GM12878 (cell line): Measurements from ENCODE around the gene GRIA4. TPM values are rescaled to one million over a fixed set of nuclear protein-coding genes. Genes with fewer than 3 reads are reported as not detected.

Experiments used
- ATAC-seq: fragments of 200-7000 bp; cut with Tn5 transposase; 3 replicates; pipeline ENCODE4 v1.9.1; 2020; ENCODE audit warnings: mild to moderate bottlenecking, moderate library complexity
- BruUV-seq: library from RNA; stranded (reverse); fragments of 400-500 nt; replicated peaks from 2 replicates; lab custom pipeline; 2021; lab: Mats Ljungman, UMichigan
- CTCF ChIA-PET: fragments of 300-600 bp; sonication (Branson Sonifier 250); formaldehyde crosslinking; extraction: SDS; loops from one replicate; lab custom pipeline; 2021; ENCODE audit warnings: inconsistent platforms; lab: Yijun Ruan, JAX
- POLR2A ChIA-PET: fragments of 350-600 bp; formaldehyde crosslinking; extraction: SDS; loops from one replicate; lab custom pipeline; 2021; ENCODE audit warnings: inconsistent platforms; lab: Charles Lee
- RAD21 ChIA-PET: fragments of 300-600 bp; sonication (Branson Sonifier 250); formaldehyde crosslinking; loops from one replicate; lab custom pipeline; 2023; ENCODE audit warnings: antibody characterized with exemption; ENCODE audit not compliant: unreplicated experiment; lab: Charles Lee
- SMC1A ChIA-PET: fragments of 300-600 bp; sonication (Branson Sonifier 250); formaldehyde crosslinking; loops from one replicate; lab custom pipeline; 2023; ENCODE audit not compliant: unreplicated experiment, uncharacterized antibody; lab: Charles Lee
- DNase-seq: peaks from one replicate; pipeline ENCODE4 v3.0.0-alpha.2; 2011; ENCODE audit warnings: low read depth, low spot score
- FAIRE-seq: peaks from 3 replicates; lab custom pipeline; 2011; peaks lifted over from hg19 to GRCh38; lab: Jason Lieb, UNC
- H2AFZ ChIP-seq: 2 replicates; pipeline ENCODE4 v1.6.0; 2011; ENCODE audit warnings: low read depth, low read length, control low read depth; ENCODE audit not compliant: control insufficient read depth
- H3K27ac ChIP-seq: 2 replicates; pipeline ENCODE4 v1.5.1; 2011; ENCODE audit warnings: control low read depth; ENCODE audit not compliant: control insufficient read depth, insufficient read depth
- H3K27me3 ChIP-seq, 2 experiments: replicated peaks in 1 of 2; 2 replicates each; pipeline versions ENCODE4 v1.6.0 to v1.6.1; 2011; ENCODE audit warnings: low read length in 1 of 2; ENCODE audit not compliant: control insufficient read depth in 2 of 2, insufficient read depth in 2 of 2
- H3K36me3 ChIP-seq, 2 experiments: 2 replicates each; pipeline ENCODE4 v1.5.1; 2011; ENCODE audit warnings: low read length in 1 of 2; ENCODE audit not compliant: control insufficient read depth in 2 of 2, insufficient read depth in 2 of 2
- H3K4me1 ChIP-seq: 2 replicates; pipeline ENCODE4 v1.6.1; 2011; ENCODE audit warnings: mild to moderate bottlenecking, low read length, moderate library complexity, mixed read lengths; ENCODE audit not compliant: control insufficient read depth, insufficient read depth
- H3K4me2 ChIP-seq: 2 replicates; pipeline ENCODE4 v1.6.0; 2011; ENCODE audit warnings: control low read depth; ENCODE audit not compliant: control insufficient read depth, insufficient read depth
- H3K4me3 ChIP-seq: fragments of 200-600 bp; sonication (generic); 2 replicates; pipeline ENCODE4 v1.5.1; 2016
- H3K79me2 ChIP-seq: 2 replicates; pipeline ENCODE4 v1.6.0; 2011; ENCODE audit warnings: low read length; ENCODE audit not compliant: control insufficient read depth, insufficient read depth
- H3K9ac ChIP-seq: 2 replicates; pipeline ENCODE4 v1.8.0; 2011; ENCODE audit warnings: low read length, control low read depth, mixed read lengths; ENCODE audit not compliant: control insufficient read depth, insufficient read depth
- H3K9me3 ChIP-seq: replicated peaks from 3 replicates; pipeline ENCODE4 v1.5.1; 2011; ENCODE audit warnings: mild to moderate bottlenecking, low read length; ENCODE audit not compliant: control insufficient read depth, insufficient read depth
- H4K20me1 ChIP-seq: 2 replicates; pipeline ENCODE4 v1.6.0; 2011; ENCODE audit not compliant: control insufficient read depth, insufficient read depth
- ATF3 ChIP-seq: IDR thresholded peaks from 2 replicates; pipeline ENCODE4 v1.6.1; 2011; ENCODE audit warnings: low read depth, mild to moderate bottlenecking, low read length, moderate library complexity, borderline replicate concordance; ENCODE audit errors: extremely low read depth
- ATF7 ChIP-seq: fragments of 450-650 bp; IDR thresholded peaks from 2 replicates; pipeline ENCODE4 v1.6.1; 2016; ENCODE audit warnings: low read depth, mild to moderate bottlenecking
- EZH2 ChIP-seq: IDR thresholded peaks from 2 replicates; pipeline ENCODE4 v1.6.1; 2012; ENCODE audit warnings: low read depth, mild to moderate bottlenecking, control low read depth, inconsistent platforms, low read length, borderline replicate concordance; ENCODE audit not compliant: control insufficient read depth
- GATAD2B ChIP-seq: fragments of 450-650 bp; conservative IDR thresholded peaks from 2 replicates; pipeline ENCODE4 v1.6.1; 2017; ENCODE audit warnings: low read depth, mild to moderate bottlenecking, moderate library complexity
- HCFC1 ChIP-seq: fragments of 150-350 bp; IDR thresholded peaks from 2 replicates; pipeline ENCODE4 v1.6.1; 2014; ENCODE audit warnings: low read length
- TARDBP ChIP-seq: IDR thresholded peaks from 2 replicates; pipeline ENCODE4 v1.6.1; 2016; ENCODE audit warnings: borderline replicate concordance
- WGBS: methylation state at CpG from one replicate; pipeline ENCODE4 v1.1.6; 2016; ENCODE audit warnings: low lambda C conversion rate; ENCODE audit not compliant: insufficient replicate concordance, insufficient coverage; ENCODE audit errors: missing lambda C conversion rate; 5-methylcytosine and 5-hydroxymethylcytosine counted together
- in situ Hi-C: fragments of 300-500 bp; cut with MboI; formaldehyde crosslinking; loops from 9 replicates; pipeline ENCODE4 v1.14.3; 2018; ENCODE audit warnings: mixed read lengths
- intact Hi-C: fragments of 100-400 bp; cut with micrococcal nuclease; formaldehyde crosslinking; loops from one replicate; pipeline ENCODE4 v1.14.2; 2022; ENCODE audit not compliant: unreplicated experiment
- polyA plus RNA-seq, 11 experiments: library from polyadenylated mRNA; depleted of rRNA in 4 of 11; unstranded in 6 of 11; stranded (reverse) in 5 of 11; fragments of >200 nt; fragmentation: Nextera tagmentation in 4 of 11; fragmentation: Illumina TruSeq in 1 of 11; extraction: Ambion mirVana in 4 of 11; extraction: Trizol in 1 of 11; gene quantifications; 1 replicate in 1 of 11; 2 replicates in 10 of 11; pipeline versions ENCODE4 v1.2.1 to v1.2.3, GENCODE V29; 2011 to 2016; ENCODE audit warnings: inconsistent platforms in 2 of 11, missing spikeins in 2 of 11, low read depth in 1 of 11
- total RNA-seq, 4 experiments: library from RNA; depleted of rRNA in 3 of 4; stranded (reverse); fragments of >200 nt in 3 of 4; fragmentation: Illumina TruSeq in 1 of 4; extraction: Trizol in 1 of 4; gene quantifications; 2 replicates each; pipeline versions ENCODE4 v1.2.1 to v1.2.3, GENCODE V29; 2013 to 2021
- TF ChIP-seq, protein P1 (sequence below): IDR thresholded peaks from 2 replicates; pipeline ENCODE4 v1.6.1; 2011; ENCODE audit warnings: low read depth, low read length, improper control_type of control experiment, borderline replicate concordance
- TF ChIP-seq, protein P2 (sequence below): IDR thresholded peaks from 2 replicates; pipeline ENCODE4 v1.6.1; 2012; ENCODE audit warnings: low read depth, low read length, improper control_type of control experiment
- TF ChIP-seq, protein P3 (sequence below): fragments of 450-650 bp; conservative IDR thresholded peaks from 2 replicates; pipeline ENCODE4 v1.6.1; 2017; ENCODE audit warnings: mild to moderate bottlenecking, moderate library complexity

The GRIA4 gene
- total and polyA plus RNA-seq, 10 of the 15 experiments (the other 5 are each of a cell fraction or from before 2014, with no cell fraction given), result 0.04 TPM; not detected in 9

DNA sequence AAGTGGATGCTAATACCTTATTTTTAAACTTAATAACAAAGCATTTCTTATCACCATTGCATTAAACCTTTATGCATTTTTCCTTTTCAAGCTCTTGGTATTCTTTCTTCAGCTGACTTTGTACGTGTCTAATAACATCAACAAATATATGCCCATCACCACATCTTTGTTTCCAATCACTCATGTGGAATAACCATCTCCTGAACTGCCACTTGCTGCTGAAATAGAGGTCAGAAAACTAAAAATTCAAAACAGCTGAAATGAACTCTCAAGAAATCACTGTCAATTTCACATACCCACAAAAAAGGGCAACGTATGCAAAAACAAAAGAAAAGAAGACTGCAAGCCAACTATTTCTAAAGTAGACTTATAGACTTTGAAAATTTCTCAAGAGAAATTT lies 404.7 kb downstream of the GRIA4 start:
- TF ChIP-seq, protein P1, sequence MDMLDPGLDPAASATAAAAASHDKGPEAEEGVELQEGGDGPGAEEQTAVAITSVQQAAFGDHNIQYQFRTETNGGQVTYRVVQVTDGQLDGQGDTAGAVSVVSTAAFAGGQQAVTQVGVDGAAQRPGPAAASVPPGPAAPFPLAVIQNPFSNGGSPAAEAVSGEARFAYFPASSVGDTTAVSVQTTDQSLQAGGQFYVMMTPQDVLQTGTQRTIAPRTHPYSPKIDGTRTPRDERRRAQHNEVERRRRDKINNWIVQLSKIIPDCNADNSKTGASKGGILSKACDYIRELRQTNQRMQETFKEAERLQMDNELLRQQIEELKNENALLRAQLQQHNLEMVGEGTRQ, result no peak
- TF ChIP-seq ATF3, result no peak
- no peak for TF ChIP-seq EZH2
- TF ChIP-seq, protein P2, sequence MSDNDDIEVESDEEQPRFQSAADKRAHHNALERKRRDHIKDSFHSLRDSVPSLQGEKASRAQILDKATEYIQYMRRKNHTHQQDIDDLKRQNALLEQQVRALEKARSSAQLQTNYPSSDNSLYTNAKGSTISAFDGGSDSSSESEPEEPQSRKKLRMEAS, result no peak
- TF ChIP-seq HCFC1, result no peak
- TF ChIP-seq, protein P3, sequence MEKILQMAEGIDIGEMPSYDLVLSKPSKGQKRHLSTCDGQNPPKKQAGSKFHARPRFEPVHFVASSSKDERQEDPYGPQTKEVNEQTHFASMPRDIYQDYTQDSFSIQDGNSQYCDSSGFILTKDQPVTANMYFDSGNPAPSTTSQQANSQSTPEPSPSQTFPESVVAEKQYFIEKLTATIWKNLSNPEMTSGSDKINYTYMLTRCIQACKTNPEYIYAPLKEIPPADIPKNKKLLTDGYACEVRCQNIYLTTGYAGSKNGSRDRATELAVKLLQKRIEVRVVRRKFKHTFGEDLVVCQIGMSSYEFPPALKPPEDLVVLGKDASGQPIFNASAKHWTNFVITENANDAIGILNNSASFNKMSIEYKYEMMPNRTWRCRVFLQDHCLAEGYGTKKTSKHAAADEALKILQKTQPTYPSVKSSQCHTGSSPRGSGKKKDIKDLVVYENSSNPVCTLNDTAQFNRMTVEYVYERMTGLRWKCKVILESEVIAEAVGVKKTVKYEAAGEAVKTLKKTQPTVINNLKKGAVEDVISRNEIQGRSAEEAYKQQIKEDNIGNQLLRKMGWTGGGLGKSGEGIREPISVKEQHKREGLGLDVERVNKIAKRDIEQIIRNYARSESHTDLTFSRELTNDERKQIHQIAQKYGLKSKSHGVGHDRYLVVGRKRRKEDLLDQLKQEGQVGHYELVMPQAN, result no peak
- no peak for TF ChIP-seq ATF7
- TF ChIP-seq TARDBP, result no peak
- no peak for TF ChIP-seq GATAD2B
- TF ChIP-seq, all 136 proteins: peak for 0
- Histone ChIP-seq H3K27me3 (no peaks in the 10 kb centered on the region), H3K9me3 (peaks cover 1% of the 10 kb centered on the region; the same call in 1 of the 3 replicates), H3K4me1 (peaks cover 5% of the 10 kb centered on the region; the same call in 1 of the 2 replicates), H3K79me2 (peaks cover 42% of the 10 kb centered on the region), H3K4me3 (no peak overlapping the region), H2AFZ (no peak overlapping the region), H4K20me1 (no peaks in the 10 kb centered on the region), H3K4me2 (no peak overlapping the region), H3K9ac (no peak overlapping the region), H3K36me3 (peaks cover 2 to 8% of the 10 kb centered on the region in 2 experiments), H3K27ac (no peak overlapping the region)
- in situ Hi-C loops, result no loop called here
- FAIRE-seq, result no peak
- WGBS, result 100% methylated on average over 2 of the region's 2 CpGs
- no TSS peak for BruUV-seq
- ChIA-PET SMC1A (interaction anchor here (1.0 to 1.3 kb wide), 2 partner anchors 9 to 45 kb away, joined by 3 read pairs; no protein-coding TSS in a partner anchor), RAD21 (interaction anchor here (1.2 to 1.3 kb wide), 2 partner anchors 8 to 16 kb away, joined by 3 read pairs; no protein-coding TSS in a partner anchor), POLR2A (no interaction called here), CTCF (interaction anchor here (1.3 kb wide), 1 partner anchor 72 kb away, joined by 3 read pairs; no protein-coding TSS in a partner anchor)
- no peak for ATAC-seq
- intact Hi-C loops, result no loop called here
- DNase-seq, result no peak
